Endodermal cell (in vitro differentiated cells): ENCODE data around the gene CSNK1G1. TPM values are rescaled to one million over a fixed set of nuclear protein-coding genes. Genes with fewer than 3 reads are reported as not detected.
"Not testable (repeated sequence)": the region's sequence is repeated elsewhere in the genome, so short reads cannot be mapped to it uniquely, and the experiment has no call there.

ENCODE experiments used
- DNase-seq: peaks from one replicate; pipeline ENCODE4 v3.0.0-alpha.2; 2017
- H3K27ac ChIP-seq: 2 replicates; pipeline ENCODE4 v1.5.1; 2013; ENCODE audit warnings: mild to moderate bottlenecking, low read depth, low read length, moderate library complexity
- H3K27me3 ChIP-seq: 2 replicates; pipeline ENCODE4 v1.6.1; 2013; ENCODE audit warnings: mild to moderate bottlenecking, low read length, moderate library complexity; ENCODE audit not compliant: insufficient read depth, control insufficient read depth, poor library complexity, severe bottlenecking
- H3K36me3 ChIP-seq: 2 replicates; pipeline ENCODE4 v1.7.0; 2013; ENCODE audit warnings: mild to moderate bottlenecking, low read length, moderate library complexity; ENCODE audit not compliant: control insufficient read depth, insufficient read depth
- H3K4me1 ChIP-seq: one replicate; pipeline ENCODE4 v1.7.0; 2013; ENCODE audit warnings: low read length; ENCODE audit not compliant: control insufficient read depth, insufficient read depth
- H3K4me3 ChIP-seq: 2 replicates; pipeline ENCODE4 v1.5.1; 2013; ENCODE audit warnings: mild to moderate bottlenecking, low read length, moderate library complexity
- H3K9ac ChIP-seq: 2 replicates; pipeline ENCODE4 v1.6.1; 2013; ENCODE audit warnings: mild to moderate bottlenecking, low read length, moderate library complexity; ENCODE audit not compliant: poor library complexity, severe bottlenecking; ENCODE audit errors: extremely low read depth
- H3K9me3 ChIP-seq: 2 replicates; pipeline ENCODE4 v1.6.1; 2013; ENCODE audit warnings: mild to moderate bottlenecking, low read length, moderate library complexity; ENCODE audit not compliant: control insufficient read depth
- H3K27ac Mint-ChIP-seq: 2 replicates; pipeline ENCODE4 v1.8.0; 2020; ENCODE audit warnings: mixed read lengths
- H3K27me3 Mint-ChIP-seq: 2 replicates; pipeline ENCODE4 v1.8.0; 2021; ENCODE audit warnings: mild to moderate bottlenecking, mixed read lengths; ENCODE audit not compliant: insufficient read depth
- H3K36me3 Mint-ChIP-seq: 2 replicates; pipeline ENCODE4 v1.8.0; 2020; ENCODE audit warnings: low read depth, mixed read lengths
- H3K4me1 Mint-ChIP-seq: 2 replicates; pipeline ENCODE4 v1.8.0; 2020; ENCODE audit warnings: mixed read lengths
- H3K4me3 Mint-ChIP-seq: 2 replicates; pipeline ENCODE4 v1.8.0; 2020; ENCODE audit warnings: mild to moderate bottlenecking, moderate library complexity, mixed read lengths
- H3K9me3 Mint-ChIP-seq: 2 replicates; pipeline ENCODE4 v1.8.0; 2020; ENCODE audit warnings: mild to moderate bottlenecking, mixed read lengths
- WGBS, 2 experiments: methylation state at CpG; one replicate each; pipeline versions ENCODE4 v1.1.5 to v1.1.7; 2013; ENCODE audit warnings: missing lambda C conversion rate in 2 of 2, mixed read lengths in 1 of 2; ENCODE audit not compliant: insufficient coverage in 1 of 2, insufficient read length in 1 of 2; 5-methylcytosine and 5-hydroxymethylcytosine counted together
- total RNA-seq, 2 donors: library from RNA; stranded (reverse); fragmentation: NEBNext Ultra II Directional in 1 of 2; extraction: Animal tissue kit (Norgen Biotek cat#: 25700) in 1 of 2; gene quantifications; 2 replicates in 1 of 2; 3 replicates in 1 of 2; pipeline ENCODE4 v1.2.1, GENCODE V29; 2021
- TF ChIP-seq, protein P1 (sequence below): fragments of 200-600 bp; sonication (generic); conservative IDR thresholded peaks from 2 replicates; pipeline ENCODE4 v1.5.0; 2021; ENCODE audit warnings: antibody characterized with exemption, mild to moderate bottlenecking

CSNK1G1 gene
- total RNA-seq, 2 donors from 2014 or later = 24.5 to 31.4 TPM

DNA sequence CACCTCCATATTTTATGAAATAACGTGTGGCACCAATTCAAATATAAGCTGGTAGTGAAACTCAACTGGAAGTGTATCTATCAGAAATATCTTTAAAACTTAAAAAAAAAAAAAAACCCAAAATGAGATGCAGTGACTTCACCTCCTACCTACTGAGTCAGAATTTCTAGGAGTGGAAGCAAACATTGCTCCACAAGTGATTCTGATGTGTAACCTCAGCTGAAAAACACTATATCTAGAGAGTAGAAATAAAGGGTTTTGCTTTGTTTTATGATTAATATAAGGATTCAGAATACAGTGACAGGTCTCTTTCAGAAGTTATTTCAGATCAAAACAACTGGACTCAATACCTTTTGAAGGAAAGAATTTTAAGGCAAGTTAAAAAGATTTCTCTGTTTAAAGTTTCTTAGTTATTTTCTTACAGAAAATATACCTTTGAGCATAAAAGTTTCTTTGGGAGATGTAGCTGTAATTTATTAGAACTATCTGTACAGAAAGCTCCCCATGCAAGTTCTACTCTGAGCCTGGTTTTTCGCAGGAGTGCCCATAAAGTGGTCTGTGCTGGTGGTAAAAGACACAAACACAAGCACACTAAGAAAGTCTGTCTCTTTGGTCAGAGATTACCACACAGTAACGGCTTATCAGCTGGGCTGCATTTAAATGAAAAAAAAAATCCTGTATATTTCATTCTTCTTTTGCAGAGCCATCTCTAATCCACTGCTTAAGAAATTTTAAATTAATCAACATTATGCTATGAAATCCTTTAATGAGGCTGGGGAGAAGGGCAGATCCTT lies 133.2 kb downstream of the CSNK1G1 start:
- Mint-ChIP-seq H3K36me3 (peaks cover 20% of the 10 kb centered on the region), H3K27me3 (no peaks in the 10 kb centered on the region), H3K4me3 (no peak overlapping the region), H3K27ac (no peak overlapping the region), H3K9me3 (peaks cover 7% of the 10 kb centered on the region), H3K4me1 (peaks cover 7% of the 10 kb centered on the region)
- Histone ChIP-seq H3K9me3 (peaks cover 10% of the 10 kb centered on the region), H3K27me3 (no peaks in the 10 kb centered on the region), H3K4me3 (no peak overlapping the region), H3K9ac (no peak overlapping the region), H3K36me3 (no peaks in the 10 kb centered on the region), H3K27ac (no peak overlapping the region), H3K4me1 (no peaks in the 10 kb centered on the region)
- WGBS, 2 experiments = 88 to 100% methylated on average over 2 to 3 of the region's 3 CpGs
- DNase-seq = no peak
- TF ChIP-seq, protein P1, sequence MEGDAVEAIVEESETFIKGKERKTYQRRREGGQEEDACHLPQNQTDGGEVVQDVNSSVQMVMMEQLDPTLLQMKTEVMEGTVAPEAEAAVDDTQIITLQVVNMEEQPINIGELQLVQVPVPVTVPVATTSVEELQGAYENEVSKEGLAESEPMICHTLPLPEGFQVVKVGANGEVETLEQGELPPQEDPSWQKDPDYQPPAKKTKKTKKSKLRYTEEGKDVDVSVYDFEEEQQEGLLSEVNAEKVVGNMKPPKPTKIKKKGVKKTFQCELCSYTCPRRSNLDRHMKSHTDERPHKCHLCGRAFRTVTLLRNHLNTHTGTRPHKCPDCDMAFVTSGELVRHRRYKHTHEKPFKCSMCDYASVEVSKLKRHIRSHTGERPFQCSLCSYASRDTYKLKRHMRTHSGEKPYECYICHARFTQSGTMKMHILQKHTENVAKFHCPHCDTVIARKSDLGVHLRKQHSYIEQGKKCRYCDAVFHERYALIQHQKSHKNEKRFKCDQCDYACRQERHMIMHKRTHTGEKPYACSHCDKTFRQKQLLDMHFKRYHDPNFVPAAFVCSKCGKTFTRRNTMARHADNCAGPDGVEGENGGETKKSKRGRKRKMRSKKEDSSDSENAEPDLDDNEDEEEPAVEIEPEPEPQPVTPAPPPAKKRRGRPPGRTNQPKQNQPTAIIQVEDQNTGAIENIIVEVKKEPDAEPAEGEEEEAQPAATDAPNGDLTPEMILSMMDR = no peak

DNA sequence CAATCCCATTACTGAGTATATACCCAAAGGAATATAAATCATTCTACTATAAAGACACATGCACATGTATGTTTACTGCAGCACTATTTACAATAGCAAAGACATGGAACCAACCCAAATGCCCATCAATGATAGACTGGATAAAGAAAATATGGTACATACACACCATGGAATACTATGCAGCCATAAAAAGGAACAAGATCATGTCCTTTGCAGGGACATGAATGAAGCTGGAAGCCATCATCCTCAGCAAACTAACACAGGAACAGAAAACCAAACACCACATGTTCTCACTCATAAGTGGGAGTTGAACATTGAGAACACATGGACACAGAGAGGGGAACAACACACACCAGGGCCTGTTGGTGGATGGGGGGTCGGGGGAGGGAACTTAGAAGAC lies 134.1 kb downstream of the CSNK1G1 start:
- H3K9me3 ChIP-seq = peaks cover 10% of the 10 kb centered on the region
- H3K27ac Mint-ChIP-seq, DNase-seq, H3K9me3 Mint-ChIP-seq, H3K36me3 ChIP-seq, H3K4me3 Mint-ChIP-seq, H3K27me3 Mint-ChIP-seq, H3K27ac ChIP-seq, H3K27me3 ChIP-seq, H3K9ac ChIP-seq, H3K4me1 ChIP-seq, H3K4me3 ChIP-seq, H3K4me1 Mint-ChIP-seq: not testable (repeated sequence)
- WGBS, 2 experiments = 100% methylated on average over 1 of the region's 1 CpG; no CpG with 5 or more reads in 1 of the 2 experiments
- peaks cover 20% of the 10 kb centered on the region for H3K36me3 Mint-ChIP-seq

DNA sequence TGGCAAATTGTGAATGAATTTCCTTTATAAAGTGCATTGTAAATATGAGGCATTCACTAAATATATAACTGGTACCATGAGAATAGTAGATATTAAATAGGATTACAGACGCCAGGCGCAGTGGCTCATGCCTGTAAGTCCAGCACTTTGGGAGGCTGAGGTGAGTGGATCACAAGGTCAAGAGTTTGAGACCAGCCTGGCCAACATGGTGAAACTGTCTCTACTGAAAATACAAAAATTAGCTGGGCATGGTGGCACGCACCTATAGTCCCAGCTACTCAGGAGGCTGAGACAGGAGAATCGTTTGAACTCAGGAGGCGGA lies 138.6 kb downstream of the CSNK1G1 start:
- H3K27ac ChIP-seq, H3K27me3 Mint-ChIP-seq, H3K4me3 Mint-ChIP-seq: not testable (repeated sequence)

DNA sequence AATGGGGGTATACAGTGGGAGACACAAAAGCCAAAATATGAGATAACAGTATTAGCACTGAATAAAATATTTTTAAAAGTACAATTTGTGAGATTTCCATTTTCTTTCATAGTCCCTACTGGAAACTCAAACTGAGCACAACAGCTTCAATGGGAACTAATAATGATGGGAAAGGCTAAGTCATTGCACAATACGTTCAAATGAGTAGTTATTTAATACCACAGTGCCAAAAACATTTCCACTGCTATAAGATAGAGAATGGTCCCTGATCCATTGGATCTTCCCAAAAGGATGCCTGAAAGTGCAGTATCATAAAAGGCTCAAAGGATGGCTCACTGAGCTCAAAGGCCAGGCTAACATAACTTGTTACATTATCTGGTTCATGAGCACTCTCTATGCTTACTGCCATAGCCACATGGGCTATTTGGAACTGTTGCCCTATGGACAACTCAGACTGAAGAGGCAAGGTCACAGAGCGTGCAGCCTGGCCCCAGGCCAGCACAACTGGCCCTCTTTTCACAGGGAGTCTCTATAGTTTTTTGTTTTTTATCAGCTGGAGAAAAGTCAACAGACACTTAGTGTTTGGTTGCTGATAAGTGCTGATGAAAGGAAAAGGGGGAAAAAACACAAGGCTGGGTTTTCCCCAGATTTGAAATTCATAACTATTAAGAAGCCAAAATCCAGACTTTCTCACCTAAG lies 139.1 kb downstream of the CSNK1G1 start:
- DNase-seq = no peak
- peaks cover 23% of the 10 kb centered on the region for H3K36me3 Mint-ChIP-seq
- Histone ChIP-seq H3K4me3 (no peak overlapping the region), H3K9me3 (no peaks in the 10 kb centered on the region), H3K36me3 (peaks cover 36% of the 10 kb centered on the region), H3K27ac (no peak overlapping the region), H3K4me1 (no peaks in the 10 kb centered on the region), H3K27me3 (no peaks in the 10 kb centered on the region), H3K9ac (no peak overlapping the region)
- H3K27ac Mint-ChIP-seq = no peak overlapping the region
- WGBS, 2 experiments = 92 to 95% methylated on average over 2 of the region's 2 CpGs
- peaks cover 10% of the 10 kb centered on the region for H3K4me1 Mint-ChIP-seq
- no peaks in the 10 kb centered on the region for H3K27me3 Mint-ChIP-seq
- H3K4me3 Mint-ChIP-seq = no peak overlapping the region
- H3K9me3 Mint-ChIP-seq = no peaks in the 10 kb centered on the region
- TF ChIP-seq, protein P1 = no peak

More for the DNA sequence above, 138.6 kb downstream of the CSNK1G1 start:
- H3K9me3 Mint-ChIP-seq, H3K9ac ChIP-seq, H3K27me3 ChIP-seq, H3K4me1 ChIP-seq, H3K9me3 ChIP-seq, H3K4me3 ChIP-seq, DNase-seq, H3K27ac Mint-ChIP-seq: not testable (repeated sequence)
- 100% methylated on average over 3 to 5 of the region's 5 CpGs for WGBS, 2 experiments
- H3K36me3 Mint-ChIP-seq = peaks cover 25% of the 10 kb centered on the region
- H3K4me1 Mint-ChIP-seq = peaks cover 10% of the 10 kb centered on the region
- H3K36me3 ChIP-seq = peaks cover 33% of the 10 kb centered on the region
